Stimulated activated CD8-positive, alpha-beta memory T cell treated with anti-CD3 and anti-CD28 coated beads, Interleukin-7, amount 100 ng/mL, for 24 hours (primary cell): Measurements from ENCODE around the gene ANKLE1.

ENCODE experiments used
- DNase-seq: peaks from one replicate; pipeline ENCODE4 v3.0.0-alpha.2; 2020; ENCODE audit warnings: low read depth

Gene ANKLE1, protein sequence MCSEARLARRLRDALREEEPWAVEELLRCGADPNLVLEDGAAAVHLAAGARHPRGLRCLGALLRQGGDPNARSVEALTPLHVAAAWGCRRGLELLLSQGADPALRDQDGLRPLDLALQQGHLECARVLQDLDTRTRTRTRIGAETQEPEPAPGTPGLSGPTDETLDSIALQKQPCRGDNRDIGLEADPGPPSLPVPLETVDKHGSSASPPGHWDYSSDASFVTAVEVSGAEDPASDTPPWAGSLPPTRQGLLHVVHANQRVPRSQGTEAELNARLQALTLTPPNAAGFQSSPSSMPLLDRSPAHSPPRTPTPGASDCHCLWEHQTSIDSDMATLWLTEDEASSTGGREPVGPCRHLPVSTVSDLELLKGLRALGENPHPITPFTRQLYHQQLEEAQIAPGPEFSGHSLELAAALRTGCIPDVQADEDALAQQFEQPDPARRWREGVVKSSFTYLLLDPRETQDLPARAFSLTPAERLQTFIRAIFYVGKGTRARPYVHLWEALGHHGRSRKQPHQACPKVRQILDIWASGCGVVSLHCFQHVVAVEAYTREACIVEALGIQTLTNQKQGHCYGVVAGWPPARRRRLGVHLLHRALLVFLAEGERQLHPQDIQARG

DNA sequence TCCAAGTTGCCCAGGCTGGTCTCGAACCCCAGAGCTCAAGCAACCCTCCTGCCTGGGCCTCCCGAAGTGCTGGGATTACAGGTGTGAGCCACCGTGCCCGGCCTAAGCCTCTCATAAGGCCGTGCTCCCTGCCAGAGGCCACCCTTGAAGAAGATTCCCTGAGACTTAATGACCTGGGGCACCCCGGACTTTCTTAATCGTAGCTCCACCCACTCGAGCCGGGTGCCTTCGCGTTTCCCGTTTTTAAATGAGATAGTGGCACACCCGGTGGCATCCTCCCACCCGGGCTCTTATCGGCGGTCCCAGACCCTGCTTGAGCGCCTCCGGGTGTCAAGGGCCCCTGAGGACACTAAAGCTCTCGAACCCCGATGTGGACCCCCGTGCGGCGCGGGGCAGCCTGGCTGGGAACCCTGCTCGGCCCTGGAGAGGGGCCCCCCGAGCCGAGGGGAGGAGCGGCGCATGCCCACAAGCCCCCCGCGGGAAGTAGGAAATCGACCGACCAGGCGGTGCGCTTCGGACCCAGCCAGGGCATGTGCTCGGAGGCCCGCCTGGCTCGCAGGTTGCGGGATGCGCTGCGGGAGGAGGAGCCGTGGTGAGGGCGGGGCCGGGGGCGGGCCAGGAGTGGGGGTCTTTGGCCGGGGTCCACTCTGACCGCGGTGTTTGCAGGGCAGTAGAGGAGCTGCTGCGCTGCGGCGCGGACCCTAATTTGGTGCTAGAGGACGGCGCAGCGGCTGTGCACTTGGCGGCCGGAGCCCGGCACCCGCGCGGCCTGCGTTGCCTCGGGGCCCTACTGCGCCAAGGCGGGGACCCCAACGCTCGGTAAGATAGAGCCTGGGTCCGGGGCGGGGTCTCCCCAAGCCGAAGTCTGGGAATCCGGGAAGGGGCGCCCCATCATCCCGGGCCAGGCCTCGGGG, at the start of gene ANKLE1:
TSS of gene ANKLE1 (plus strand) at position 511 of the 914 bp plus-strand sequence. CDS start at position 531, 20 bp downstream.
- DNase-seq, result peak; percentile 31

DNA sequence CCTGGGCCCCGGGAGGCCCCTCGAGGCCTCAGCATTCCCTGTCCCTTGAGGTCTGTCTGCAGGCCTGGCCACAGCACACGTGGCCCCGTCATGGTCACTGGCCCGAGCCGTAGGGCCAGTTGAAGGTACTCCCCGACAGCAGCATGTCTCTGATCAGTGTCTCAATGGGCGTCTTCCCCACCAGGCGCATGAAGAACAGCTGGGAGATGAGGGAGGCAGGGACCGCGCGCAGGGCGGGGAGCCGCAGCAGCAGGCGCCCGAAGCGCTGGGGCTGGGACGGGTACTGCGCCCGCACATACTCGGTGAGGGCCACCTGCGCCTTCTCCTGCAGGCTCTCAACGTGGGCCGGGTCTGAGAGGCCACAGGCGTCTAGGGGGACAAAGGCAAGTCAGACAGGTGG, 49.4 kb upstream of the ANKLE1 start:
- DNase-seq, result no peak

DNA sequence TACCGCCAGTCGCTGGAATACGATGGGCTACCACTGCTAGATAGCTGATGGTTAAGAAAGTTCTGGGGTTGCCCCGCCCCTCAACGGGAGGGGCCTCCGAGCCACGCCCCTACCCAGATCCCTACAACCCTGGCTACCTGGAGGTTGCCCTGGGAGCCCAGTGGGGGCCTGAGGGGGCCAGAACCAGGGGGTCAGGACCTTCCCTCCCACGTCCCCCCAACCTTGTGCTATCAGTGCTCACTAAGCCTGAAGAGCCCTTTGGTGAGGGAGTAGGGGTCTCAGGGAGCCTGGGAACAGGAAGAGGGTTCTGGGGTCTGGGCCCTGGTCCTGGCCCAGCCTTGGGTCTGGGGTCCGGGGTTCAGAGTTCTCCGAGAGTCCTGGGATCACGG, 46.8 kb upstream of the ANKLE1 start:
- no peak for DNase-seq

DNA sequence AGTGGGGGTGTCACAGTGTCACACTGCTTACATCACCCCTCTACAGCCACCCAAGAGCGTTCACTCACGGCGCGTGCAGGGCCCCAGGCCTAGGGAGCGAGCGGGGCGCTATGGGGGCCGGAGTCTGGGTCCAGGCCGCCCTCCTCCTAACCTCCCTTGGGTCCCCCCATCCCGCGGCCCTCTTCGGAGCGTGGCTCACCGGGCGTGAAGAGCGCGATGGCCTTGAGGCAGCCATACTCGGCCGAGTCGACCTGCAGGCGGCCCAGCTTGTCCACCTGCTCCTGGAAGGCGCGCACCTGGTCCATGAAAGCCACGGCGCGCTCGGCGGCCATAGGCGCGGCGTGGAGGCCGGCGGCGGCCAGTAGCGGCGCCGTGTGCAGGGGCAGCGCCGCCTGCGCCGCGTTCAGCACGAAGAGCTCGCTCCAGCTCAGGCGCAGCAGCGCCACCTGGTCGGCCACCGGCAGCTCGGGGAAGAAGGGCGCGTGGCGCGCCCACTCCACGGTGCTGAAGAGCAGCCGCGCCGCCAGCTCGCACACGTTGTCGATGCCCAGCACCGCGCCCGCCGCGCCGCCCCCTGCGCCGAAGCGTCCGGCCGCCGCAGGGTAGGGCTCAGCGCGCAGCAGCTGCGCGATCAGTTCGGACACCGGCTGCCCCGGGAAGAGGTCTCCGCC, 46.3 kb upstream of the ANKLE1 start:
- no peak for DNase-seq

DNA sequence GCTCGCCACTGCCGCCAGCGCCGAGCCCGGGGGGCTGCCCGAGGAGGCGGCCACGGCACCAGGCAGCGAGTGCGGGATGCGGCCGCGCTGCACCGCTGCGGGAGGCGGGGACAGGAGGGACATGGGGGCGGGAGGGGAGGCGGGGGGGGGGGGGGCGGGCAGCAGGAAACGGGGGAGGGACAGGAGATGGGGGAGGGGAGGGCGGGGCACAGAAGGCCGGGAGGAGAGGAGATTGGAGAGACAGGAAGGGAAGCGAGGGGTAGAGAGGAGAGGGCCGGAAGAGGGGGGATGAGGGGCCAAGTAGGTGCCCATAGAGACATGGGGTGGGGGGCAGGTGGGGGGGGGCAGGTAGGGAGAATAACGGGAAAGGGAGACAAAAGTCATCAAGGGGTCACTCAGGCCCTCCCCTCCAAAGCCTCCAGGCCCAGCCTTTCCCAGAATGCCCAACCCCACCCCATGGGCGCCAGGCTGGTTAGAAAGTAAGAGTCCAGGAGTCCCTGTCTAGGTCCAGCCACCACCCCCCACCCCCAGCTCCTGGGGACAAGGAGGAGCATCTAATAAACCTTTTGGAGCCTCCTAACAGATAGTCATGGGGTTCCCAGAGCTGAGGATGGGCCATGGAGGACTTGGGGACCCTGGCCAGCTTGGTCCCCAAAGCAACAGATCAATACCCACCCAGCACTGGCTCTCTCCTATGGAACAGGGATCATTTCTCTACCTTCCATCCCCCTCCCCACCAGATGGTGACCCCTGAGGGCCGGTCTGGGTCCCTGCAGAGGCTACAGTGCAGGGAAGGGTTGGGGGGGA, 45.5 kb upstream of the ANKLE1 start:
- no peak for DNase-seq

DNA sequence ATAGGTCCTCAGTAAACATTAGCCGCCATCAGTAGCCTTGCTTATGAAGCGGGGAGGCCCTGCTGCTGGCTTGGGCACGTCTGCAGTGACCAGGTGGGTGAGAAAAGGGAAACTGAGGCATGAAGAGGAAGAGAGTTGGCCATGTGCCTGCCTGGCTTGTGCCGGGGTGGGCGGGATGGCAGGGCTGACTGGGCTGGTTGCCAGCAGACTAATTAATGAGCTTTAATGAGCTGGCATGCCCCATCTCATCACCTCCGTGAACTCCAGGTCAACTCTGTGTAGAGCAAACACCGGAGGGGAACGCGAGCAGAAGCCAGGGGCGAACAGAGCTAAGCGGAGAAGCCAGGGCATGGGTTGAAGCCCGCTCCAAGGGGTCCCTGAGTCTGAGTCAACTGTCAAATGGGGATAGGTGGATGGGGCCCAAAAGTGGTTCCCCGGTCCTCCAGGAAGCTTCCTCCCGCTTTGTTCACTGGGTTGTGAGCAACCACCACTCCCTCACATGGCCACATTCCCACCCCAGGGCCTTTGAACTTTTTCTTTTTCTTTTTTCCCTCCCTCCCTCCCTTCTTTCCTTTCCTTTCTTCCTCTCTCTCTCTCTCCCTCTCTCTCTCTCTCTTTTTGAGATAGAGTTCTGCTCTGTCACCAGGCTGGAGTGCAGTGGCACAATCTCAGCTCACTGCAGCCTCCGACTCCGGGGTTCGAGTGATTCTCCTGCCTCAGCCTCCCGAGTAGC, 44.7 kb upstream of the ANKLE1 start:
- DNase-seq, result no peak

DNA sequence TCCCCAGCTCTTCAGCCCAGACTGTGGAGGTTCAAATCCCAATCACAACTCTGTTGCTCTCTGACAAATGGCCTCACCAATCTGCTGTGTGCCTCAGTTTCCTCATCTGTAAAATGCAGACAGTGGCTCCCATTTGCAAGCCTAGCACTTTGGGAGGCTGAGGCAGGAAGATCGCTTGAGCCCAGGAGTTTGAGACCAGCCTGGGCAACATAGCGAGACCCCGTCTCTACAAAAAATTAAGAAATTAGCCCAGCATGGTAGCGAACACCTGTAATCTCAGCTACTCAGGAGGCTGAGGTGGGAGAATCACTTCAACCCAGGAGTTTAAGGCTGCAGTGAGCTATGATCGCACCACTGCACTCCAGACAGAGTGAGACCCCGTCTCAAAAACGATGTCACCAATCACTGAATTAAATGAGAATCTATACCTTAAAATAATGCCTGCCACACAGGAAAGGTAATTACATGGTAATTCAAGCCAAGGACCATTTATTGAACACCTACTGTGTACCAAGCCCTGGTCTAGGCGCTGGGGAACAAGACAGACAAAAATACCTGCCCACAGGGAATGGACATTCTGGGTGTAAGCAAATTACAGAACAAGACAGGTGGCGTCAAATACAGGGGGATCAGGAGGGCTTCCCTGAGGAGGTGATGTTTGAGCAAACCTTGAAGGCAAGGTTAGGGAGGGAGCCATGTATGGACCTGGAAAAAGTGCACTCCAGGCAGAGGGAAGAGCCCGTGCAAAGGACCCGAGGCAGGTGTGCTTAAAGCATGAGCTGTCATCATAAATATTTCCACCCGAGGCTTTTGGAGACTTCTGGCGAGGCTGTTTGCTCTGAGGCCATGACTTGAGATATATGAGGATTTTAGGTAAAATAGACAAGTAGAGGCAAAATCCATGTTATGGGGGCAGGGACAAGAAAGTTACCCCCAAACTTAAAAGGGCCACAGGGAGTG, 43.7 kb upstream of the ANKLE1 start:
- no peak for DNase-seq

DNA sequence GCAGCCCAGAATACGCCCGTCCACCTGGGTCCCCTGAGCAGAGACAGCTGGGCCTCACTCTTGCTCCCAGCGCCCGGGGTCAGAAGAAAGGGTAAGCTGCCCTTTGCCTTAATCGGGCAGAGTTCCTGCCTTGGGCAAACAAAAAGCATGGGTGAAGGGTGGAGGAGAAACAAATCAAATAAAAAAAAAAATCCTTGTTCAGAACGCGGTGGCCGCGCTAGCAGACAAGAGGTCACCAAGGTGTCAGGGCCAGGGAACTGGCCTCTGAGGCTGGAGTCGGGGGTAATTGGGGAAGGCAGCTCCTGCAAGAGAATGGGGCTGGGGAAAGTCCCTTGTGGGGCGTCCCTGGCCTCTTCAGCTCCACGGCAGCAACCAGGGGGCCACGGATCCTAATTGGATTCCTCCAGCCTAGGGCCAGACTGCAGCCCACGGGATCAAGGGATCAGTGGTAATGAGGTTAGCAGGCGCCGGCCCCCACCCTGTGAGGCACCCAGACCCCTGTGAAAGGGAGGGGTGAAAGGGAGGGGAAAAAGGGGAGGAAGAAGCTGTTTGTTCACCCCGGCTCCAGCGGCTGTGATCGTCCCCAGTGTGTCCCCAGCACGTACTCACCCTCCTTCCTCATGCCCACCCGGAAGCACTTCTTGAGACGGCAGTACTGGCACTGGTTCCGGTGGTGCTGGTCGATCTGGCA, 41.5 kb upstream of the ANKLE1 start:
- DNase-seq, result no peak

DNA sequence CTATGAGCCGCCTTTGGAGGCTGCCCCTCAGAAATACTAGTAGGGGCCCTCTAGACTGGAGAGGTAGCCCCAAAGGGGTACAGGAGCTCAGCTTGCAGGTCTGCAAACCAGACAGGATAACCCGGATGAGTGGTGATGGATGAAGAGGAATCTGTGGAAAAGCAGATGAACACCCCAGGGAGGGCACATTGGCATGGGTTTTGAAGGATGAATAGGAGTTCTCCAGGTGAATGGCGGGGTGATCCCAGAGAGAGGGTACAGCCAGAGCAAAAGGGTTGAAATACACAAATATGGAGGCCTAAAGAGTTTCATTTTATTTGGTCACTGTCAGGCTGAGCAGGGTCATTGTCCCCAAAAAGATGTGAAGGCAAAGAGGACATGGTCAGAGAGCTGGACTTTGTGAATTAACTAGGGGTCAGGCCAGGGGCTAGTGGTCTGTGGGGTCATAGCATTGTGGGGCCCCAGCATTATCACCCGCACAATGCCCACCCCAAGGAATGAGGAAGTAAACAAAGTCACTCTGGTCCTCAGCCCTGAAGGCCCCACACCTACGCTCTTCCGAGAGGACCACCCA, 40.8 kb upstream of the ANKLE1 start:
- DNase-seq, result no peak

DNA sequence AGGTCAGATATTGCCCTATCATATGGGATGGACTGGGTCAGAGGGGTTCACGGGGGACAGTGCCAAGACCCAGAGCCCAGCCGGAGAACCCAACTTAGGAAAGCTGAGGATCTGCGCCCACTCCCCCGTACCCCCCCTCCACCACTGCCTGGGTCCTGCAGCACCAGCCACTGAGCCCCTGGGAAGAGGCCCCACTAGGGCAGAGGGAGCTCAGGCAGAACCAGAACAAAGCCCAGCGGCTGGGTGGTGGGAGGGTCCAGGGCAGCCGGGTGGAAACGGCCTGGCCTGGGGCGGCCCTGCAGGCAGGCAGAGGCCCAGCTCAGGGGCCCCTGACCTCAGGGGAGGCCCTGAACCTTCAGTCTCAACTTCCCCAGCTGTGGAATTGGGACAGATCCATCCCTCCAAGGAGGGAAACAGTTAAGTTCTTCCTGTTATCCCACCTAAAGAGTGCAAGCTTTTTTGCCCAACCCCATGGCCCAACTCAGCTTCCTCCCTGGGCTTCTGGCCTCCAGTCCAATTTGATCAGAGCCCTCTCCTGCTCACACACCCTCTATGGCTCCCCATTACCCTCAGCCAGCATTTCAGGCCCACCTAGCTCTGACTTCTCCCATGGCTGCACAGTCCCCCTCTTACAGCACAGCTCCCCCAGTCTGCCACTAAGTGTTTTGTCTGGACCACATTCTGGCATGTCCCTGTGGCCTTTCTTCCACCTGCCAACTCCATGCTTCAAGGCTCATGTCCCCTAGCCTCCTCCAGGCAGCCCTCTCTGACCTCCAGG, 39.1 kb upstream of the ANKLE1 start:
- no peak for DNase-seq

DNA sequence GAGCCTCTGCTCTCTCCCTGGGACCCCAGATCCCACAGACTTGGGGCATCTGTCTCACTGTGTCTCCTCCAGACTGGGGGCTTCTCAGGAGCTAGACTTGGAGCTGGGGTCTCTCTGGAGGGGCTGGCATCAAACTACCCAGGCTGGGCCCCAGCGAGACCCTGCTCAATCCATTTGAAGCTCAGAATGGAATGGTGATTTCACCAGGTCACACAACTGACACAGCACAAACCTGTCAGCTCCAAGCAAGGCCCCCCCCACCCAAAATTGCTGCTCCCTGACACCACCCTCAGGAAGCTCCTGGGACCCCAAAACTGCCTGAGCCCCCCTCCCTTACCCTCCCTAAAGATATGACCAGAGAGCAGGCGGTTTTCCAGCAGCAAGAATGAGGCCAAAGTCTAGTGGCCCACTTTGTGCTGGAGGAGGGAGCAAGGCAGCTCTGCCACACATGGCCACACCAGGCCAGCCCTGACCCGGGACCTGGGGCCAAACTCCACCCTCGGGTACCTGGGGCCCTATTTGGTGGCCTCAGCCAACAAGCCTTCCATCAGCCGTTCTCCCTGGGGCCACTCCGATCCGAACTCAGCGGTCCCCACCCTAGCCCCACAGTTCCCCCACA, 38.4 kb upstream of the ANKLE1 start:
- DNase-seq, result no peak

DNA sequence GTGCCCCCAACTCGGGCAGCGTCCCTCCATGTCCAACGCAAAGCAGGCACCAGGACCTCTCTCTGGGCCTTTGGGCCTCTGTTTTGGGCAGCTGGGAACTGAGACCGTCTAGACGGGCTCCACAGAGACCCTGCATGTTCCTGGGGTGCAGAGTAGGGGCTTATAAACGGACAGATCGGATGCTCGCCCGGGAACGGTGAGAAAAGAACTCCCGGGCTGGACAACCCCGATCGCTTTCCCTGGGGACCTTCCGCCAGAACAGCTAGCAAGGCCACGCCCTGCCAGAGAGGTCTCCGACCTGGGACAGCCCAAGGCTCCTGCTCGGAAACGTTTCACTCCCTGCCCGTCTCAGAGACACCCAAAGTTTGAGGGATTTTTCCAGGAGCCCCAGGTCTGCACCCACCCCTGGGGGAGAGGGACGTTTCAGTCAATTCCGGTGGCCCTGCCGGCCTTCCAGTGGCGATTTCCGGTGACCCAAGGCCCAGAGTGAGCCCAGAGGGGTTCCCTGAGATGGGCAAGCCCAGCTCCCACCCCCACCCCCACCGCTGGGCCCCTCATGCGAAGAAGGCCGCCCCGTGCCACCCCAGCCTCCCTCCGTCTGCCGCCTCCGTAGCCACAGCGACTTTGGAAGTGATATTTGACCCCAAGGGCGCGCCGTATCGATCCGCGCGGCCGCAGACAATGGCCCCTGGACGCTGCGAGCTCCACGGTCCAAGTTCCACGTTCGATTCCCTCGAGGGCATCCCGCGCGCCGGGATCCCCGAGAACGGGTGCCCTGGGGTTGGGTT, 37.7 kb upstream of the ANKLE1 start:
- DNase-seq, result no peak

DNA sequence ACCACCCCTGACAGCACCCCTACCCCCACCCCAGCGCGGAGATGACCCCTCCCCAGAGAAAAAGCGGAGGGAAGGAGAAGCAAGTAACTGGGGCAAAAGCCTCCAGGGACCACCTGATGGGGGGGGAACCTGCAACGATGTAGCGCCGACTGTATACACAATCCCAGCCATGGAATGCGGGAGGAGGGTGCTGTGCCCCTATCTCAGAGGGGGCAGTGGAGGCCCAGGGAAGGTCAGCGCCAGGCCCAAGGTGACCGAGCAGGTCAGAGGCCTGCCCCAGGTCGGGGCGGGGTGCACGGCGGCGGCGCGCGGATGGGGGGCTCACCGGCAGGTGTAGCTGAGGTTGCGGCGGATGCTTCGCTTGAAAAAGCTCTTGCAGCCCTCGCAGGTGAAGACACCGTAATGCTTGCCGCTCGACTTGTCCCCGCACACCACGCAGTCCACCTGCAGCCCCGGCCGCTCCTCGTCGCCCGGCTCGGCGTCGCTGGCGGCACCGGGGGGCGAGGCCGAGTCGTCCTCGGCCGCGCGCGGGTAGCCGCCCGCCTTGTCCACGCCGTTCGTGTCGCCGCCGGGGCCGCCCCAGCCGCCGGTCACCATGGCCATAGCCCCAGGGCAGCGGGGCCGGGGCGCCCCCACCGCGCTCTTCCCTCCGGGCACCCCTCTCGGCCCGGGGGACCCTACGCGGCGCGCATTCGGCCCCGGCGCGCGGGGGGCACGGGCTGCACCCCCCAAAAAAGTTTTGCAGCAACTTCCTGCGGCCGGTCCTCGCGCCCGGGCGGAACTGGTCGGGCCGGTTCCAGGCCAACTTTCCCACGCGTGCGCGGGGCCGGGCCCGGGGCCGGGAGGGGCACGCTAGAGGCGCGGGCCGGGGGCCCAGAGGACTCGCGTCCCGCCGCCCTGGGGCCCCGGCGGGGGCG, 36.8 kb upstream of the ANKLE1 start:
- no peak for DNase-seq

DNA sequence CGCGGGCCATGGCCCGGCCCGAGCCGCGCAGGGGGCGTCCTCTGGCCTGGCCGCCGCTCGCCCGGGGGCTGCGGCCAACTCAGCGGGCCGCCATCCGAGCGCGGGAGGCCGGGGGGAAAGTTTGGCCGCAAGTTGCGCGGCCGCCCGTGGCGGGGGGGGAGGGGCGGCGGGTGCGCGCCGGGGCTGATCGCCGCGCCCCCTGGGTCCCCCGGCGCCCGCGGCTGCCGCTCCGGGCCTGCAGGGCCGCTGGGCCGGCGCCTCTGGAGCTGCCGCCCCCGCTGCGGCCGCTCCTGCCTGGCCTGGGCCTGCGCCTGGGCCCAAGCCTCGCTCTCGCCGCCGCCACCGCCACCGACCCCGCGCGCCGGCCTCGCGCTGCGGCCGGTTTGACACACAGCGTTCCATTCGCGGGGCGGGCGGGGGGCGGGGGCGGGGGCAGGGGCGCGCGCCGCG, 36.1 kb upstream of the ANKLE1 start, which contains the start of gene NR2F6:
TSS of gene NR2F6 (minus strand) at position 385 of the 450 bp plus-strand sequence. CDS start 699 bp downstream, outside the sequence.
- DNase-seq, result no peak
